Testis (tissue), 3 donors: ENCODE measurements around the gene MEIKIN. TPM values are rescaled to one million over a fixed set of nuclear protein-coding genes. Genes with fewer than 3 reads are reported as not detected.

Experiments used
- DNase-seq: peaks from one replicate; pipeline ENCODE4 v3.0.0-alpha.2; 2019
- H3K27ac ChIP-seq, 2 donors: fragments of 200-600 bp; sonication (generic); one replicate each; pipeline ENCODE4 v1.5.1; 2019
- H3K27me3 ChIP-seq: fragments of 200-600 bp; sonication (generic); one replicate; pipeline ENCODE4 v1.5.1; 2019
- H3K36me3 ChIP-seq: fragments of 200-600 bp; sonication (generic); one replicate; pipeline ENCODE4 v1.5.1; 2017; ENCODE audit warnings: low read depth; ENCODE audit errors: missing control alignments
- H3K4me1 ChIP-seq: fragments of 200-600 bp; sonication (generic); one replicate; pipeline ENCODE4 v1.5.1; 2019
- H3K4me3 ChIP-seq, 2 donors: fragments of 200-600 bp; sonication (generic); one replicate each; pipeline ENCODE4 v1.5.1; 2017 to 2019
- H3K9me3 ChIP-seq: fragments of 200-600 bp; sonication (generic); one replicate; pipeline ENCODE4 v1.5.1; 2017
- CTCF ChIP-seq, 3 experiments: fragments of 450-650 bp in 2 of 3; fragments of 200-600 bp in 1 of 3; sonication (generic) in 1 of 3; IDR thresholded peaks; one replicate each; pipeline ENCODE4 v1.5.1; 2016 to 2019; ENCODE audit warnings: antibody characterized with exemption in 3 of 3, mild to moderate bottlenecking in 2 of 3, moderate library complexity in 1 of 3
- POLR2A ChIP-seq: fragments of 450-650 bp; IDR thresholded peaks from one replicate; pipeline ENCODE4 v1.6.1; 2017; ENCODE audit warnings: antibody characterized with exemption, mild to moderate bottlenecking, moderate library complexity
- WGBS, 2 donors: methylation state at CpG; one replicate each; pipeline ENCODE4 v1.1.5; 2018; 5-methylcytosine and 5-hydroxymethylcytosine counted together
- intact Hi-C: fragments of 100-400 bp; cut with DNase I; formaldehyde crosslinking; loops from one replicate; pipeline ENCODE4 v1.15.1; 2023; ENCODE audit warnings: low total_unique reads
- polyA plus RNA-seq: library from polyadenylated mRNA; stranded (reverse); fragments of 350-450 nt; fragmentation: Illumina TruSeq; extraction: RNeasy Lipid Tissue Mini Kit (QIAGEN cat#74804); gene quantifications from one replicate; pipeline ENCODE4 v1.2.3, GENCODE V29; 2014; ENCODE audit warnings: low read depth, low replicate concordance; ENCODE audit not compliant: insufficient read depth
- total RNA-seq, 2 donors: library from RNA; depleted of rRNA; stranded (reverse); fragments of >200 nt; gene quantifications; one replicate each; pipeline ENCODE4 v1.2.3, GENCODE V29; 2016

The MEIKIN gene
- total and polyA plus RNA-seq, 3 donors from 2014 or later: 13.6 to 27.0 (median 15.1) TPM

DNA sequence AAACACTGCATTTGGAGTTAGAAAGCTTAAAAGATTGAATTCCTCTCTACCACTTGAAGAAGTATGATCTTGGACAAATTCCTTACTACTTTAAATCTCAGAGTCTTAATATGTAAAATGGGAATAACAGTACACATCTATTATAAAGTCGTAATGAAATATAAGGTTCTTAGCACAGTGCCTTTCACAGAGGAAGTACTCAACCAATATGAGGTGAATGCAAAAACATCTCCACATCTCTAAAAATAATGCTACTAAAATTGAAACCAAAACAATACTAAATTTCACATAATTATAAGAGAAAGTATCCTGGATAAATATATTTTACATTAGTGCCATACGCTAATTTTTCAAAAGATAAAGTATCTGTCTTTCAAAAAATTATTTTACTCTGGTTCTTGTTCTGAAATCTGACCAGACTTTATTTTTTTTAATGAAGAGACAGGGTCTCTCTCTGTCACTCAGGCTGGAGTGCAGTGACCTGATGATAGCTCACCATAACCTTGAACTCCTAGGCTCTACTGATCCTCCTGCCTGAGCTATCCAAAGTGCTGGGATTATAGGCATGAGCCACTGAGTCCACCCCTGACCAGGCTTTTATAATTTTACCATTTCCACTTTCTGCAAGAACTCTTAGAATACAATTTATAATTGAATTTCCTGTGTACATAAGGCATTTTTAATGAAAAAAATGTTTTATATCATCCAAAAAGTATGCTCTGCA lies 127.3 kb downstream of the MEIKIN start:
- Histone ChIP-seq H3K27ac (no peak overlapping the region), H3K27me3 (no peaks in the 10 kb centered on the region), H3K9me3 (no peaks in the 10 kb centered on the region), H3K36me3 (no peaks in the 10 kb centered on the region), H3K4me3 (no peak overlapping the region), H3K4me1 (no peaks in the 10 kb centered on the region)
- DNase-seq: no peak
- TF ChIP-seq CTCF (IDR thresholded peaks at IDR 0.05) (no peak), POLR2A (no peak)
- intact Hi-C loops: no loop called here
- 94 to 98% methylated on average over 2 of the region's 2 CpGs for WGBS, 2 donors

GRCh38 chr5:131814990-131815389 lies 130.5 kb downstream of the MEIKIN start:
- no peak overlapping the region for H3K27ac ChIP-seq
- DNase-seq: no peak
- intact Hi-C loops: no loop called here
- no peaks in the 10 kb centered on the region for H3K27me3 ChIP-seq
- TF ChIP-seq CTCF (IDR thresholded peaks at IDR 0.05): no peak
- no peak for TF ChIP-seq POLR2A
- no peaks in the 10 kb centered on the region for H3K4me1 ChIP-seq
- WGBS, 2 donors: 69 to 74% methylated on average over 2 of the region's 2 CpGs
- no peaks in the 10 kb centered on the region for H3K9me3 ChIP-seq
- no peak overlapping the region for H3K4me3 ChIP-seq
- H3K36me3 ChIP-seq: no peaks in the 10 kb centered on the region

- TF ChIP-seq POLR2A (no peak), CTCF (IDR thresholded peaks at IDR 0.05) (no peak)
- no peaks in the 10 kb centered on the region for H3K36me3 ChIP-seq
- intact Hi-C loops: no loop called here
- no peaks in the 10 kb centered on the region for H3K9me3 ChIP-seq
- H3K27me3 ChIP-seq: no peaks in the 10 kb centered on the region
- 74 to 85% methylated on average over 4 of the region's 4 CpGs for WGBS, 2 donors
- H3K4me1 ChIP-seq: no peaks in the 10 kb centered on the region
- no peak overlapping the region for H3K4me3 ChIP-seq
- DNase-seq: no peak
- H3K27ac ChIP-seq: no peak overlapping the region
Observed at GRCh38 chr5:131812371-131813160, 132.9 kb downstream of the MEIKIN start.

- Histone ChIP-seq H3K4me3 (no peak overlapping the region), H3K4me1 (no peaks in the 10 kb centered on the region), H3K27me3 (no peaks in the 10 kb centered on the region), H3K36me3 (no peaks in the 10 kb centered on the region), H3K27ac (no peak overlapping the region), H3K9me3 (no peaks in the 10 kb centered on the region)
- no peak for TF ChIP-seq POLR2A
- intact Hi-C loops: no loop called here
- 16 to 28% methylated on average over 3 of the region's 3 CpGs for WGBS, 2 donors
- DNase-seq: no peak
Observed at GRCh38 chr5:131810510-131811249, 134.8 kb downstream of the MEIKIN start.
